Measurements from ENCODE around the gene MXD3. TPM values are rescaled to one million over a fixed set of nuclear protein-coding genes. Genes with fewer than 3 reads are reported as not detected.
"Not testable (repeated sequence)": the region's sequence is repeated elsewhere in the genome, so short reads cannot be mapped to it uniquely, and the experiment has no call there.

MXD3 gene
- total RNA-seq, 1 donor from 2014 or later: 3.7 TPM

GRCh38 chr5:177288191-177288590, 23.5 kb downstream of the MXD3 start:
- DNase-seq (ENCODE audit: low spot score in 2 of 2) (no peak), FAIRE-seq (no peak)

DNA sequence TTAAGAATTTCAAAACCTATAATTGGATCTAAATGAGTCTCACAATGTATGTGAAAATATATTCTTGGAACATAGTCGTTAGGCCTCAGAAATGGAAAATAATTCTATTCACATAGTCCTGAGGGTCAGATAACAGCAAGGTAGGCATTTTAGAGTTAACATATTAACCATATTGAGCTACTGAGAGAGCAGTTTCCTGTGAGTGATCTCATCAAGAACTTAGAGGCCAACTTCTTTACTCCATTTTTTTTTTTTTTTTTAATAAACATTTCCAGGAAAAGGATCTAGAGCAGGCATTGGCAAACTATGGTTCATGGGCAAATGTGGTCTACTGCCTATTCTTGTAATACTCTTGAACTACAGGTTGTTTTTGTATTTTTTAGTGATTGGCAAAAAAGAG, 34.8 kb downstream of the MXD3 start:
- DNase-seq (ENCODE audit: low spot score in 2 of 2) (no peak), FAIRE-seq (no peak)

DNA sequence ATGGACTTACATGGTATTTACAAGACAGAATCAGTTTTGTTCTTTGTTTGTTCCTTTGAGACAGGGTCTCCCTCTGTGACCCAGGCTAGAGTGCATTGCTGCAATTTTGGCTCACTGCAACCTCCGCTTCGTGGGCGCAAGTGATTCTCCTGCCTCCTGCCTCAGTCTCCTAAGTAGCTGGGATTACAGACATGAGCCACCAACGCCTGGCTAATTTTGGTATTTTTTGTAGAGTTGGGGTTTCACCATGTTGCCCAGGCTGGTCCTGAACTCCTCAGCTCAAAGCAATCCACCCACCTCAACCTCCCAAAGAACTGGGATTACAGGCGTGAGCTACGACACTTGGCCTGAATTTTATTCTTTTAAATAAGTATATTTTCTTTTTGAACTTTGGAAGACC, 35.8 kb downstream of the MXD3 start:
- no peak for FAIRE-seq
- DNase-seq (ENCODE audit: low spot score in 2 of 2): no peak

- no peak for FAIRE-seq
- no peak for DNase-seq (ENCODE audit: low spot score in 2 of 2)
Observed at GRCh38 chr5:177271113-177271512, 40.6 kb downstream of the MXD3 start.

GRCh38 chr5:177270653-177271052, 41.0 kb downstream of the MXD3 start:
- FAIRE-seq (no peak), DNase-seq (ENCODE audit: low spot score in 2 of 2) (no peak)

GRCh38 chr5:177269976-177270375, 41.7 kb downstream of the MXD3 start:
- FAIRE-seq (no peak), DNase-seq (ENCODE audit: low spot score in 2 of 2) (no peak)

DNA sequence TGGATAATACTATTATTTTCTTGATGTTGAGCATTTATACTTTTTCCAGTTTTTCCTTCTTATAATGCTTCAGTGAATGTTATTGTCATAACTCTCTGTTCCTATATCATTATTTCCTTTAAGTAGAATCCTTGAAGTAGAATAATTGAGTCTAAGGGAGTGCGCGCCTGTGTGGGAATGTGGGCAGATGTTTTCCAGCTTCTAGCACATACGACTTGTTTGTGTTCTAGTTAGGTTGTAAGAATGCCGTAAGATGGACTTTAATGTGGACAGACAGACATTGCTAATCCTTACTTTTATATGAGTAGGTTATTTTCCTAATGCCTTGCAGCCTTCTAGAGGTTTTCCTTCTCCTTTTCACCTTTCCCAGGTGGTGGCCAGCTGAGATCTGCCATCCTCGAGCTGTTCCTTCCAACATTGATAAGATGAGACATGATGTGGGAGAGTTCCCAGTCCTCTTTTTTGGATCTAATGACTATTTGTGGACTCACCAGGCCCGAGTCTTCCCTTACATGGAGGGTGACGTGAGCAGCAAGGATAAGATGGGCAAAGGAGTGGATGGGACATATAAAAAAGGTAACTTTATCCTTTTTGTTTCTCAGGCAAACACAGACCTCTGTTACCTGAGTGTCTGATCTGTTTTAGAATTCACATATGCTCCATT, 42.3 kb downstream of the MXD3 start:
- FAIRE-seq: no peak

GRCh38 chr5:177265395-177265794, 46.3 kb downstream of the MXD3 start:
- DNase-seq (ENCODE audit: low spot score in 2 of 2): no peak
- no peak for FAIRE-seq

More for the DNA sequence above, 42.3 kb downstream of the MXD3 start:
- no peak for DNase-seq (ENCODE audit: low spot score in 2 of 2)

- no peak for DNase-seq (ENCODE audit: low spot score in 2 of 2)
- FAIRE-seq: no peak
Observed at GRCh38 chr5:177264178-177264577, 47.5 kb downstream of the MXD3 start.

DNA sequence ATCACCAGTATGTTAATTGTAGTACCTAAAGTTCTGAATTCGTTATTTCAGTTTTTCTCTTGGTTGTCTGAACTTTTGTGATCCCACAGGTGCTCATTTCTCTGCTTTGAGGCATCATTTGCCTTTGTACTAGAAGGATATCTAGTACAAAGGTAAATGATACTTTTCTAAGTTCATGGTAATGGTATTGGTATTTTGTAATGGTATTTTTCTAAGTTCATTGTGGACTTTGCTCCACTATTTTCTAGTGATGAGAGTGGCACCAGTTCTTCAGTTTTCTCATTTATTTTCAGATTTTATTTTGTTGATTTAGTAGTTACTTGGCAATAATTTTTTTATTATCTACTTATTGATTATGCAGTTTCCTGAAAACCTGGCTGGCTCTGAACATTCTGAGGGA, 50.2 kb downstream of the MXD3 start:
- FAIRE-seq (no peak), DNase-seq (ENCODE audit: low spot score in 2 of 2) (no peak)

DNA sequence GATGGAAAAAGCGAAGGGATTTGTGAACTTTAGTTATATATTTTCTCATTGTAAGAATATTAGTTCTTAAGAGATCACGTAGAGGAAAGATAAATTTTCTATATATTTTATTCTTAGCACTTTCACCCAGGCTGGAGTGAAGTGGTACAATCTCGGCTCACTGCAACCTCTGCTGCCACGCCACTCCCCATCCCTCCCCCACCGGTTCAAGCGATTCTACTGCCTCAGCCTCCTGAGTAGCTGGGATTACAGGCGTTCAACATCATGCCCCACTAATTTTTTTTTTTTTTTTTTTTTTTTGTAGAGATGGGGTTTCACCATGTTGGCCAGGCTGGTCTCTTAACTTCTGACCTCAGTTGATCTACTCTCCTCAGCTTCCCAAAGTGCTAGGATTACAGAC, 50.7 kb downstream of the MXD3 start:
- FAIRE-seq (no peak), DNase-seq (ENCODE audit: low spot score in 2 of 2) (no peak)

- not testable (repeated sequence) for DNase-seq (ENCODE audit: low spot score in 2 of 2); FAIRE-seq
Observed at GRCh38 chr5:177258711-177259110, 53.0 kb downstream of the MXD3 start.

Other genes starting within 250 kb of the MXD3 start
- 1.2 TPM for gene FGFR4, start 225.0 kb downstream of the MXD3 start, total RNA-seq
- gene NSD1, start 178.1 kb downstream of the MXD3 start, total RNA-seq: 58.7 TPM
- 14.3 TPM for gene RAB24, start 8.2 kb downstream of the MXD3 start, total RNA-seq
- 42.4 TPM for gene PRELID1, start 8.1 kb downstream of the MXD3 start, total RNA-seq
- gene LMAN2, start 39.8 kb upstream of the MXD3 start, total RNA-seq: 88.9 TPM
- gene RGS14, start 46.0 kb upstream of the MXD3 start, total RNA-seq: 7.7 TPM
- gene SLC34A1, start 72.5 kb upstream of the MXD3 start, total RNA-seq: not detected
- gene PFN3, start 88.8 kb upstream of the MXD3 start, total RNA-seq: 0.82 TPM
- gene F12, start 97.7 kb upstream of the MXD3 start, total RNA-seq: 2.4 TPM
- gene GRK6, start 114.8 kb upstream of the MXD3 start, total RNA-seq: 25.7 TPM
- gene PRR7, start 134.9 kb upstream of the MXD3 start, total RNA-seq: 12.2 TPM
- 187 TPM for gene DBN1, start 161.7 kb upstream of the MXD3 start, total RNA-seq
- 6.5 TPM for gene PDLIM7, start 185.7 kb upstream of the MXD3 start, total RNA-seq
- gene DOK3, start 197.9 kb upstream of the MXD3 start, total RNA-seq: 3.3 TPM
- 77.0 TPM for gene DDX41, start 205.1 kb upstream of the MXD3 start, total RNA-seq
- 26.1 TPM for gene FAM193B, start 242.7 kb upstream of the MXD3 start, total RNA-seq

All from frontal cortex (tissue), 4 donors.